Transverse colon (tissue), 4 donors: ENCODE results near the gene CNKSR3. TPM values are rescaled to one million over a fixed set of nuclear protein-coding genes. Genes with fewer than 3 reads are reported as not detected.
A peak's percentile ranks its signal among the peaks of the same experiment; 100 is the strongest.
"Not testable (repeated sequence)": the region's sequence is repeated elsewhere in the genome, so short reads cannot be mapped to it uniquely, and the experiment has no call there.

ENCODE experiments used
- DNase-seq: peaks from one replicate; pipeline ENCODE4 v3.0.0-alpha.2; 2019
- H3K27ac ChIP-seq, 4 donors: fragments of 200-600 bp; sonication (generic); 2 replicates each; pipeline ENCODE4 v1.5.1; 2016 to 2018; ENCODE audit warnings: inconsistent platforms in 4 of 4
- H3K27me3 ChIP-seq: fragments of 200-600 bp; sonication (generic); 2 replicates; pipeline ENCODE4 v1.5.1; 2017; ENCODE audit warnings: inconsistent platforms
- H3K36me3 ChIP-seq, 4 donors: fragments of 200-600 bp; sonication (generic); 2 replicates each; pipeline ENCODE4 v1.5.1; 2017 to 2019; ENCODE audit warnings: inconsistent platforms in 4 of 4
- H3K4me1 ChIP-seq, 4 donors: fragments of 200-600 bp; sonication (generic); 2 replicates each; pipeline ENCODE4 v1.5.1; 2017 to 2020; ENCODE audit warnings: inconsistent platforms in 4 of 4
- H3K4me3 ChIP-seq, 4 donors: fragments of 200-600 bp; sonication (generic); 1 replicate in 1 of 4; 2 replicates in 3 of 4; pipeline versions ENCODE4 v1.5.1 to v1.6.1; 2017 to 2019; ENCODE audit warnings: inconsistent platforms in 4 of 4
- H3K9me3 ChIP-seq, 2 donors: fragments of 200-600 bp; sonication (generic); 2 replicates each; pipeline ENCODE4 v1.5.1; 2017 to 2019; ENCODE audit warnings: inconsistent platforms in 2 of 2
- CTCF ChIP-seq, 5 experiments: fragments of 200-600 bp in 3 of 5; fragments of 450-650 bp in 2 of 5; sonication (generic) in 3 of 5; IDR thresholded peaks; 1 replicate in 2 of 5; 2 replicates in 3 of 5; pipeline ENCODE4 v1.5.1; 2016 to 2017; ENCODE audit warnings: antibody characterized with exemption in 5 of 5, inconsistent platforms in 3 of 5, mild to moderate bottlenecking in 2 of 5, moderate library complexity in 1 of 5
- EP300 ChIP-seq: sonication (generic); formaldehyde crosslinking; IDR thresholded peaks from one replicate; pipeline ENCODE4 v1.6.1; 2017; ENCODE audit warnings: antibody characterized with exemption, low read depth
- POLR2A ChIP-seq: fragments of 450-650 bp; IDR thresholded peaks from one replicate; pipeline ENCODE4 v1.6.1; 2016; ENCODE audit warnings: antibody characterized with exemption, mild to moderate bottlenecking, moderate library complexity
- POLR2AphosphoS5 ChIP-seq, 3 donors: sonication (generic); formaldehyde crosslinking; IDR thresholded peaks; one replicate each; pipeline ENCODE4 v1.6.1; 2016; ENCODE audit warnings: antibody characterized with exemption in 3 of 3
- WGBS, 2 donors: methylation state at CpG; one replicate each; pipeline ENCODE4 v1.1.5; 2018; ENCODE audit warnings: low coverage in 1 of 2; 5-methylcytosine and 5-hydroxymethylcytosine counted together
- in situ Hi-C, 4 donors: fragments of 200-750 bp; cut with MboI; loops; one replicate each; pipeline versions ENCODE4 v1.15.0 to v1.15.1; 2017; ENCODE audit warnings: low sequenced_read_pairs in 3 of 4, low pct_ligation_motif_present in 1 of 4, low pct_unique_long_range_greater_than_20kb in 1 of 4
- intact Hi-C: fragments of 100-400 bp; cut with DNase I; formaldehyde crosslinking; loops from one replicate; pipeline ENCODE4 v1.15.1; 2023; ENCODE audit warnings: low total_unique reads
- total RNA-seq, 4 donors: library from RNA; depleted of rRNA; stranded (reverse); fragments of >200 nt; gene quantifications; one replicate each; pipeline ENCODE4 v1.1.0, GENCODE V29; 2016

The CNKSR3 gene
- total RNA-seq, 4 donors from 2014 or later = 4.0 to 27.3 (median 16.9) TPM

GRCh38 chr6:154542747-154543146, 32.3 kb upstream of the CNKSR3 start:
- Histone ChIP-seq H3K36me3 (no peaks in the 10 kb centered on the region), H3K4me1 (peaks cover 0 to 15% (median 3%) of the 10 kb centered on the region in 4 donors), H3K27me3 (no peaks in the 10 kb centered on the region), H3K9me3 (no peaks in the 10 kb centered on the region), H3K27ac (no peak overlapping the region), H3K4me3 (no peak overlapping the region)
- 85 to 93% methylated on average over 5 of the region's 5 CpGs for whole genome bisulfite sequencing, 2 donors
- no peak for TF ChIP-seq POLR2A
- no peak for TF ChIP-seq CTCF (IDR thresholded peaks at IDR 0.05)
- no peak for TF ChIP-seq POLR2AphosphoS5 (IDR thresholded peaks at IDR 0.05)
- no peak for TF ChIP-seq EP300
- in situ Hi-C loops = no loop called here
- no peak for DNase-seq
- intact Hi-C loops = no loop called here

- H3K4me3 ChIP-seq, H3K27me3 ChIP-seq, DNase-seq, H3K36me3 ChIP-seq, in situ Hi-C loops, intact Hi-C loops, H3K27ac ChIP-seq, H3K9me3 ChIP-seq: not testable (repeated sequence)
- 93% methylated on average over 15 of the region's 15 CpGs; no CpG with 5 or more reads in 1 of the 2 donors for WGBS, 2 donors
- peaks cover 0 to 24% (median 8%) of the 10 kb centered on the region in 4 donors for H3K4me1 ChIP-seq
Observed at GRCh38 chr6:154541837-154542236, 31.4 kb upstream of the CNKSR3 start.

GRCh38 chr6:154539593-154540269, 29.2 kb upstream of the CNKSR3 start:
- Histone ChIP-seq H3K4me1 (peaks cover 0 to 26% (median 8%) of the 10 kb centered on the region in 4 donors), H3K36me3 (no peaks in the 10 kb centered on the region), H3K27me3 (no peaks in the 10 kb centered on the region), H3K9me3 (no peaks in the 10 kb centered on the region), H3K4me3 (no peak overlapping the region), H3K27ac (no peak overlapping the region)
- no peak for TF ChIP-seq EP300
- TF ChIP-seq POLR2A = no peak
- no peak for TF ChIP-seq POLR2AphosphoS5 (IDR thresholded peaks at IDR 0.05)
- DNase-seq = no peak
- in situ Hi-C loops = no loop called here
- intact Hi-C loops = no loop called here
- WGBS, 2 donors = 94 to 97% methylated on average over 3 to 9 of the region's 9 CpGs

- WGBS, 2 donors = 76 to 87% methylated on average over 3 of the region's 3 CpGs
- no peaks in the 10 kb centered on the region for H3K36me3 ChIP-seq
- no peaks in the 10 kb centered on the region for H3K27me3 ChIP-seq
- intact Hi-C loops = no loop called here
- TF ChIP-seq POLR2A = no peak
- TF ChIP-seq CTCF (IDR thresholded peaks at IDR 0.05) = no peak
- no peak for TF ChIP-seq EP300
- no peak for TF ChIP-seq POLR2AphosphoS5 (IDR thresholded peaks at IDR 0.05)
- in situ Hi-C loops = no loop called here
- no peaks in the 10 kb centered on the region for H3K9me3 ChIP-seq
- H3K27ac ChIP-seq = no peak overlapping the region
- H3K4me3 ChIP-seq = no peak overlapping the region
- no peak for DNase-seq
- peaks cover 0 to 26% (median 8%) of the 10 kb centered on the region in 4 donors for H3K4me1 ChIP-seq
Observed at GRCh38 chr6:154538640-154539191, 28.2 kb upstream of the CNKSR3 start.

GRCh38 chr6:154537511-154538325, 27.2 kb upstream of the CNKSR3 start:
- H3K27me3 ChIP-seq = no peaks in the 10 kb centered on the region
- intact Hi-C loops (no loop called here), in situ Hi-C loops (no loop called here)
- H3K4me3 ChIP-seq = no peak overlapping the region
- no peaks in the 10 kb centered on the region for H3K9me3 ChIP-seq
- 52 to 56% methylated on average over 7 to 13 of the region's 13 CpGs for whole genome bisulfite sequencing, 2 donors
- TF ChIP-seq CTCF (IDR thresholded peaks at IDR 0.05) = no peak
- no peak for TF ChIP-seq EP300
- no peak for TF ChIP-seq POLR2AphosphoS5 (IDR thresholded peaks at IDR 0.05)
- TF ChIP-seq POLR2A = no peak
- peak overlapping the region in 3 of 4 donors; percentile 4 to 50 (median 45) for H3K27ac ChIP-seq
- no peaks in the 10 kb centered on the region for H3K36me3 ChIP-seq
- DNase-seq = peak; percentile 33
- H3K4me1 ChIP-seq = peaks cover 0 to 26% (median 8%) of the 10 kb centered on the region in 4 donors
